D341Med (cell line): ENCODE data around the gene SCAF8.
A peak's percentile ranks its signal among the peaks of the same experiment; 100 is the strongest.

Source experiments
- DNase-seq: peaks from one replicate; pipeline ENCODE4 v3.0.0; 2012; ENCODE audit warnings: low spot score

Gene SCAF8

DNA sequence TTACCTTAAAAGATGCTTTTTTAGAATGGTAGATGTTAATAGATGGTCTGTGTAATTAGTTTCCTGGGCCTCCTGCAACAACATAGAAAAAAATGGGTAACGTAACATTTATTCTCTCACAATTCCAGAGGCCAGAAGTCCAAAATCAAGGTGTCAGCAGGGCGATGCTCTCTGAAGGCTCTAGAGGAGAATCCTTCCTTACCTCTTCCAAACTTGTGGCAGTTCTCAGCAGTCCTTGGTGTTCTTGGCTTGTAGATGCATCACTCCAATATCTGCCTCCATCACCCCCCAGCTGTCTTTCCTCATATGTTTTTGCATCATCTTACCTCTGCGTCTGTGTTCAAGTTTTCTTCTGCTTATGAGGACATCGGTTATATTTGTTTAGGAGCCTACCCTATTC, 107.9 kb downstream of the SCAF8 start:
- DNase-seq: no peak

DNA sequence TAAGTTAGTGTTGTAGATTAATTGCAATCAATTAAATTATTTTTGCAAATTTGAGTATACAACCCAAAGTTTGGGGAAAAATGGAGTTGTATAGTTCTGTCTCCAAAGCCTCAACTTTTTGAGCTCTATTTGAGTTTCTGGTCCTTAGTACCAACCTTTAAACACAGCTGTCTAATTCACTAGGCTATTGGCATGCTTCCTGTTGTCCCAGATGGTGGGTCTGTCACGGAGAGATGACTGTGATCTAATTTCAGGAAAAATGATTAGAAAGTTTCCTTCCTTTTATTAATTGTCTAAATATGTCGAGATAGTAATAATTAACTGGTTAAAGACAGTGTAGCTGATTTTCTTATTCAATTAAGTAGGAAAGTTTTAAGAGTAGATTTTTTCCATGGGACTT, 109.6 kb downstream of the SCAF8 start:
- DNase-seq: peak; percentile 29

DNA sequence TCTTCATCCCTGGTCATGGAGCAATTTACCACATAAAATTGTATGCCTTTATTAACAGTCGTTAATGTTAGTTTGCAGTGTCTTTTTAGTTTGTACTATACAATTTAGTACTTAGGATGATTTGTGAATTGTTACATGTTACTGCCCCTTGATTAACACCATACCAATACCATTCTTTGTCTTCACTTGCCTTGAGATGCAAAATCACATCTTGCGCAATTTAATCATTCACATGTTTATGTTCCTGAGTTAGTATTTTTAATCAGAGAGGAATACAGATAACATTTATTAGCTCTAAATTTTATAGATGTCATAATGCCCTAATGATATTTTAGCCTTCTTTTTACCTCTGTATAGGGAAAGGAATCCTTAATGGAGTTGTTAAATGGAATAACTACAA, 114.1 kb downstream of the SCAF8 start:
- no peak for DNase-seq

DNA sequence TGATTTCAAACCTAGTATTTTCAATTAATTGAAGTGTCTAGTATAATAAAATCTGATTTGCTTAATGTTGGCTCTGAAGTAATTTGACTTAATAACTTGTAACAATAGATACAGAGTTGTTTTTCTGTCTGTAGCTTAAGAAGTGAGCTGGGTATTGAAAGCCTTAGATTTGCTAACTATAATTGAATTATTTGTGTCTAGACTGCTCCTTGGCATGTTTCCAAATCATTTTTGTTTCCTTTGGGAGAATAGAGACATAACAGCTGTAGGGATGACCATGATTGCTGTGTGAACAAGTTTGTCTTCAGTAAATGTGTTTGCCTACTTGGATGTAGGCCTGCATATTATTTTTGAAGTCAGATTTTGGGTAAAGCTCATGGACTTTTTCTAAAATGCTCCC, 115.4 kb downstream of the SCAF8 start:
- DNase-seq: no peak

DNA sequence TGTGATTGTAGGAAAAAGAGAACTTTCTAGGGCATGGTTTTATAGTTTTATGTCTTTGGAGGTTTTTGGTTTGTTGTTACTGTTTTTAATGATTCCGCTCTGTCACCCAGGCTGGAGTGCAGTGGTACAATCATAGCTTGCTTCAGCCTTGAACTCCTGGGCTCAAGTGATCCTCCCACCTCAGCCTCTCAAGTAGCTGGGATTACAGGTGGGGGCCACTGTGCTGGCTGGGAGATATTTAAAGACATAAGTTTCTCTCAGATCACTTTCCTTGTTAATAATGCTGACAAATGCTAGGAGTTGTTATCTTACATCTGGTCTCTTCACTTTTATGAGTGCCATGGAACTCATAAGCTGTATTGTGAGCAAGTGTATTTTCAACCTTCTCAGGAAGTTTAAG, 116.3 kb downstream of the SCAF8 start:
- DNase-seq: no peak

DNA sequence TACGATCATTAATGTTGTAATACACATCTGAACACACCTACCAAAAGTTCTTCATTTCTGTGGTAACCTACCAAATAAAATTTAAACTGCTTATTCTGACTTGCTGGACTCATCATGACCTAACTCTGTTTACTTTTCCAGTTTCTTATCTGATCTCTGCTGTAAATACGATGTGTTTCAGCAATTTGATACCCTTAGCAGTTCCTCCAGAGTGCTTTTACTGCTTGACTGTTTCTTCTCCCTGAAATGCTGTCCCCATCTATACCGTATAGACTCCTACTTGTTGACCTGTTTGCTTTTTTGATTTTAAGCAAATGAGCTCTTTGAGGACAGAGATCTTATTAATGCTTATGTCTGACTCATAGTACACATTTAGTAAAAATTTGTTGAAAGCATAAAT, 119.5 kb downstream of the SCAF8 start:
- DNase-seq: no peak

DNA sequence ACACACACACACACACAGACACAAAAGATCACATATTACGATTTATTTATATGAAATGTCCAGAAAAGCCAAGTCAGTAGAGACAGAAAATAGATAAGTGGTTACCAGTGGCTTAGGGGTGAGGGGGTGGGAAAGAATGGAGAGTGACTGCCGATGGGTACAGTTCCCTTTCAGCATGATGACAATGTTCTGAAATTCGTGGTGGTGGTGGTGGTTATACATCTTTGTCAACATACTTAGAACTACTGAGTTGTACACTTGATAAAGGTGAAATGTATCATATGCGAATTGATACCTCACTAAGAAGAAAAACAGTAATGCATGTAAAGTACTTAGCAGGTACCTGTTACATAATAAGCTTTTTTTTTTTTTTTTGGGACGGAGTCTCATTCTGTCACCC, 124.3 kb downstream of the SCAF8 start:
- DNase-seq: no peak

DNA sequence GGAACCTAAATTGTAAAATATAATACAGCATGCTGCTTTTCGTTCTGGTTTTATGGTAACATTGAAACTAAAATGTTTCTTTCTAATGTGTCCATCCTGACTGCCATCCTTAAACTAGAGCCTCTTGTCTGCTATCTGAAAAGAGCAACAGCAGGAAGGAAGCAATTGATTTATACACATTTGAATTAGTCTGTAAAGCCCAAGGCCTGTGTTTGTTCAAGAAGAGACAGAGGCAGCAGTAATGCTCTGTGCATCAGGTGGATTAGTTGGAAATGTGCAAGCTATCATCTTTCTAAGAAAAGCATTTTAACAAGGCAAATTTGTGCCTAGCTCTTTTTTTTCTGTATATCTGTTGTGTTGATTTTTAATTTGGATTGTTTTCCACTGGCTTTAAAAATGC, 128.6 kb downstream of the SCAF8 start:
- DNase-seq: no peak

DNA sequence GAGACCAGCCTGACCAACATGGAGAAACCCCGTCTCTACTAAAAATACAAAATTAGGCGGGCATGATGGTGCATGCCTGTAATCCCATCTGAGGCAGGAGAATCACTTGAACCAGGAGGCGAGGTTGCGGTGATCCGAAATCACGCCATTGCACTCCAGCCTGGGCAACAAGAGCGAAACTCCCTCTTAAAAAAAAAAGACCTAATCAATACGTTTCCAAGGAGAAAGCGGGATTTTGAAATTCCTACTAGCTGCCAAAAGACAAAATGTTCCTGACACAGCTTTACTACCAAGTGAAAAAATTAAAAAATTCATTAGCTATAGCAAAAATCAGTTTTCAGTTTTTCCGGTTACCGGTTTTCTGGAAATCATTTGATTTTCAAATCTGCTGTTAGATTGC, 129.3 kb downstream of the SCAF8 start:
- no peak for DNase-seq

DNA sequence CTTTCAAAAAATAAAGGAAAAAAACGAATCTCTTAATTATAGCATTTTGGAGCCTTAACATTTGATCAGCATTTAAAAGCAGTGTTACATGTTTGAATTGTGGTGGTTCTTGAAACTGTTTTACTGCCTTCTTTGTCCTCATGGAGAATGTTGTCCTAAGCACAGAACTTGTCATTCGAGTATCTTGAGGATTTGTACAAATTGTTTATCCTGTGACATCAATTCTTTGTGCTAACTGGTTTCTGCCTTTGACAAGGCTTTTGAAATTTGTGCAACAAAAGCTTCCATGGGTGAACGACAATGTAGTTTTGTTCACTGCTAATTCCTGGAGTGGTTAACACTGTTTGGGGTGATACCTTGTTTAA, 130.8 kb downstream of the SCAF8 start:
- no peak for DNase-seq

DNA sequence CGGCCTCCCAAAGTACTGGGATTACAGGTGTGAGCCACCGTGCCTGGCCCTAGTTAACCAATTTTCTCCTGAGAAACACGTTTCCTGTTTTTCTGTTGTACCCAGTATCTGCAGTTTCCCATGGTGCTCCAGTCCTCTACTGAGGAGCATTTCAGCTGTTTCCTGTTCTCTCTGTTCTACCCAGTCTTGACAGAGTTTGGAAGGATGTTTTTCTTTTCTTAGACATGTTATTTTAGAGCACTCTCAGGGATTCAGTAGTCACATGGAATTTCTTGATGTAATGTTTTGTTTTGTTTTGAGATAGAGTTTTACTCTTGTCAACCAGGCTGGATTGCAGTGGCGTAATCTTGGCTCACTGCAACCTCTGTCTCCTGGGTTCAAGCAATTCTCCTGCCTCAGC, 132.1 kb downstream of the SCAF8 start:
- no peak for DNase-seq

DNA sequence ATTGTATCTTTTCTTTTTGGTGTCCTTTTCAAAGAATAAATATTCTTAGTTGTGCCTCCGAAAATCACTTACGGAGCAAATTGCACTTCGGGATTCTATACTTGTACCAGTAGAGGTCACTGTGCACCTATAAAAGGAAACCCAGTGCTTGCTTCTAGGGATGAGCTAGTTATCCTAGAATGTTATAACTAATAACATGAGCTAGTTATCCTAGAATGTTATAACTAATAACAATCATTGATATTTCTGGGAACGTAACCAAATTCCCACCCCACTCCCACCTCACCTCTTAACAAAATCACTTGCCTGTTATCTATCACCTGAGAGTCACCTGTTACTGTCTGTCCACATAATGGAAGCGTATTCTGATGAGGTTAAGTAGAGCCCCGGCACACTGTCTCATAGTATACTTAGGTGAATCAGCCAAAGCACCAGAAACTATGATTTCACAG, 135.0 kb downstream of the SCAF8 start:
- peak; percentile 48 for DNase-seq

DNA sequence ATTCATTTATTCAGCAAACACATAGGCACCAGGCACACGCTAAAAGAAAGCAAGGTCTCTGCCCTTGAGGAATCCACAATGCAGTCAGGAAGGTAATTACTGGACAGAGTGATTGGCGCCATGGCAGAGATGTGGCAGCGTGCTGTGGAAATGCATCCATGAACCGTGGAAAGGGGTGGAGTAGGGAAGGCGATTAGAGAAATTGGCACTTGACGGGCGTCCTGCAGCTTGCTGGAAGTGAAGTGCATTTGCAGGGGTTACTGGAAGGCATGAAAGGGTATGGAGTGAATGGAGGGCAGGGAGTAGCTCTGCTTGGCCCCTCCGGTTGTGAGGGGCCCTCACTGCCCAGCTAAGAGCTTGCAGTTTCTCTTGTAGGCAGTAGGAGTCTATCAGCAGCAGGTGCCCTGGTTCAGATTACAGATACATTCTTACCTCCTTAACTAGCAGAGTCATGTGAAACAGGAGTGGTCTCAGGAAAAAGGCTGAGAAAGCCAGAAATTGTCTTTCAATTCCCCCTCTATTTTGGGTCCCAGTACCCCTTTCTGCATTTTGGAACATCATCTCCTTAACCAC, 139.4 kb downstream of the SCAF8 start:
- DNase-seq: no peak

DNA sequence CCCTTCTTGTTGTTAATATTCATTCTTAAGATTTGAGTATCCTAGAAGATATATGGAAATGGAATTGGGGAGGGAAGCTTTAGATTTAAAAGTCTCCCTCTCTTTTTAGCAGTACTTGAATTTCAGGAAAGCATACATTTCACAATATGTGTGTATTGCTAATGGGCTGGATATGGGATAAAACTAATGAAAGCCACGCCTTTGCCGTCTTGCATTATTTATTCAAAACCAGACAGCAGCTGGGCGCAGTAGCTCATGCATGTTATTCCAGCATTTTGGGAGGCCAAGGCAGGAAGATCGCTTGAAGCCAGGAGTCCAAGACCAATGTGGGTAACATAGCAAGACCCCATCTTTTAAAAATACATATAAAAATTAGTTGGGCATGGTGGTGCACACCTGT, 140.3 kb downstream of the SCAF8 start:
- no peak for DNase-seq

DNA sequence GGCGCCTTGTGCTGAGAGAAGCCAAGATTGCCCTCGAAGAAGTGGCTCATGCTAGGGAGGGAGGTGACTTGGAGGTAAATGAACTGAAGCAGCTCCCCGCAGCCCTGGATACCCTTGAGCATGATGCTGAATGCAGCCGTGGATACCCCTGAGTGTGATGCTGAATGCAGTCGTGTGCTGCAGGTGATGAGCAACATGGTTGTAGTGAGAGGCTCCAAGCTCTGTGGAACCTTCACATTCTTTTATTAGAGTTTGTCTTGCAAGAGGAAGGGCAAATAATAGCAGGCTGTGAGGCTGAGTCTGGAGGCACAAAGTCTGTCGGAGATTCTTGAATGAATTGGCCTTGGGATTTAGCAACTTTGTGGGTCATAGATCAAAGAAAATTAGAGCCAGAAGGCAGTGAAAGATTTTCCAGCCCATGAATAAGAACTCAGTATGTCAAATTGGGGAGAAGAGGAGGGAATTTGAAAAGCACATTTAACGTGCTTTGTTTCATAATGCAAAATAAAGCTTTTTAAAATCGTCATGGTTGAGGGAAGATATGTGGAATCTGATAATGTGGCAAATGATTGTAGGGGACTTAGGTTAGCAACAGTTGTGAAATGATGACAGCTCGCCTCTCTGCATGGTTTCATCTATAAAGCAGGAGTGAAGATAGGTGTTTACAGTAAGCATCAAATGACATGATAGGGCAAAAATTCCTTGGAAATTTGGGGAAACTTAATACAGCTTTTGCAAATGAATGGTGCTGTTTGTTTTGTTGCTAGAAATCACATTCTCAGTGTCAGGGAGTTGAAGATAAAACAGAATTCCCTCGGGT, 141.8 kb downstream of the SCAF8 start:
- DNase-seq: no peak

DNA sequence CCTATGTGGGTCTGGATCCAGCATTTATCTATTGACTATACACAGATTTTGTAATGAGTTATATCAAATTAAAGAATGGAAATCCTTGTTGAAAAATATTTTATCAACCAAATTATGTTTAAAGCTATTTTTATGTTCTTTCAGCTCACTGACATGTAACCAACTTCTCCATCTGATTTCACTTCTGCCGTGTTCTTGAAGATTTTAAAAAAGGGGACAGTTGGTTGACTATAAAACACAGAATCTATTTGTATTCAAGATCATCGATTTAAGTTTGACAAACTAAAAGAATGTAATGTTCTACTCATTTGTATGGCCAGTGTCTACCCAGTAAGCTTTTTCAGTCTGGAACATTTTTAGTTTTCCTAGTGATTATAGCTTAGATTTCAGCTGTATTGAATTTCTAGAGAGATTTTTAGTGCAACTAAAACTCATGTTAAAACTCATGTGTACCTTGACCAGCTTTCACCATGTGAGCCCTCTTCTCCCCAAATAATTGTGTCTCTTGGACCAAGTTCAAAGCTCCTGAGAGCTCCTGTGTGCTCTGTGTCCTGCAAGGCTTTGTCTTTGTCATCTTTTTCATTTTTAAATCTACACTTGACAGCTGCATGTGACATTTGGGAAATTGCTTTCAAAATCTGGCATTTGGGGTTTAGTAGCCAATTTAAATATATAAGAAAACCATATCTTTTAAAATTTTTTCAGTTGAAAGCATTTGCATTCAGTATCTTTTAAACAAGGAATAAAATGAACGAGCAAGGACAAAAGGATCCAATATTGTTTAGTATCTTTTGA, 143.5 kb downstream of the SCAF8 start:
- DNase-seq: no peak

DNA sequence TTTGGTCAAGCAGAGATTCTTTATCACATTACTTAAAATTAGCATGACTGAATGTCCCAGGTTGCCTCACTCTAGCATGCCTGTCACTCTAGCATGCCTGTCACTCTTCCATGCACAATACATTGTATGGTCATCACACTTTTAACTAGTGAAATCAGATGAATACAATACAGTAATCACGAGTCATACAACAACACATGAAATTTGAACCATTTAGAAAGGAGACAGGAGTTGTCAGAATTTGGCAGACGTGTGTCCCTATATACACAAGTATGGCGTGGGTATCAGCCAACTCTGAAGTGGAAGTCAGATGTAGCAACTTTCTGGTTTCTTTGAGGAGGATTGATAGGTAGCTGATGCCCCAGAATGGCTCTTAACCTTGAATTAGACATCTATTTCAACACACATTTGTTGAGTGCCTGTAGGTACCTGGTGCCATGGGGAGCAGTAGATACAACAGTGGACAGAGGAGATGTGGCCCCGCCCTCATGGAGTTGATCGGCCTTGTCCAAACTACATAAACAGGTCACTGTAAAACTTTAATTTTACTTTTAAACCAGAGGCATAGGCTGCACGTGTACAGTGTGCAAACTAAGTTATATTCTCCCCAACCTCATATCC, 145.8 kb downstream of the SCAF8 start:
- DNase-seq: no peak

DNA sequence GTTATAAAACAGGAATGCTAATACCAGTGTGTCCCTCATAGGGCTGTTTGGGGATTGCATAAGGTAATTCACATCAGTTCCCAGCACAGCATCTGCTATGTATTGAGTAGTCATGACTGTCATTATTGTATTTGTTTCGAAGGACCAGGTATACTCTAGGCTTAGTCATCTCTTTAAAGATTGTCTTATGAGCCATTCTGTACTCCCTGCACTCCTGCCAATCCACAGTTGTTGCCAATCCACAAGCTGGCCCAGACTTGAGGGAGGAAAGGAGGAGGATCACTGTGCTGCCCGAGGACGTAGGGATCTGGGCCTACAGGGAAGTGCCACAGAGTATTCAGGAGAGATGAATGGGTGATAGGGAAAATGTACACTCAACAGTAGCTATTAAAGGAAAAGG, 148.9 kb downstream of the SCAF8 start:
- DNase-seq: no peak
